Stimulated activated CD8-positive, alpha-beta memory T cell treated with anti-CD3 and anti-CD28 coated beads, Interleukin-12 subunit alpha, Interleukin-12 subunit beta, amount 100 ng/mL, for 4 hours (primary cell): ENCODE measurements around the gene LARGE1.
"Not testable (repeated sequence)": the region's sequence is repeated elsewhere in the genome, so short reads cannot be mapped to it uniquely, and the experiment has no call there.

ENCODE experiments used
- DNase-seq: peaks from one replicate; pipeline ENCODE4 v3.0.0-alpha.2; 2020; ENCODE audit warnings: low read depth

LARGE1 gene

GRCh38 chr22:33883961-33884808, 36.1 kb downstream of the LARGE1 start:
- DNase-seq, result no peak

DNA sequence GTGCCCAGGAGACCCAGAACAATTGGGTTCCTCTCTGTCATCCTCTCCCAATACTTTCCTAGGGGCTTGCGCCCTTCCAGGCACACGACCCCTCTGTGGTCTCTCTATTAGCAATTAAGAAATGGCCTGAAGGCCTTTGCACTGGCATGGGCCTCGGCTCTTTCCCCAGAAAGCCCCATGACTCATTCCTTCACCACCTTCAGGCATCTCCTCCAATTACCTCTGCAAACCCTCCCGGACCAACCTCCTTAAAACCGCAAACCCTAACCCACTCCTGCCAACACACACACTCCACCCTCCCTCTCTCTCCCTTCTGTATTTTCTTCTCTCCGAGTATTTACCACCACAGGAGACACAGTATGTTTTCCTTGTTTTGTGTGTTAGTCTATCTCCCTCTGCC, 36.7 kb downstream of the LARGE1 start:
- DNase-seq, result no peak

DNA sequence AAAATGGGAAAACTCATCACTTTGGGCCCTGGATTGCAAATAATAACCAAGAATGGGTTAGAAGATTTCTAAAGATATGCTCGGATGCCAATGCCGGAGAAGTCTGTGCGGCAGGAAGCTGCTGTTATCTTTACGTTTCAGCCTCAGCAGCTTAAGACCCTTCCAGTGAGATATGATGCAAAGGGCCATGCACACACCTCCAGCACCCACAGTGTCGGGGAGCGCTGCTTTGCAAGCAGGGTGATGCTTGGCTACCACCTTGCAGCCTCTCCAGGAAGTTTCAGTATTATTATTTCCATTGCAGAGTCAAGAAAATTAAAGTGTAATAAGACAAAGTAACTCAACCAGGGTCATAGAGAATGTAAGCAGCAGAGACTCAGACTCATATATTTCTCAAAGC, 37.3 kb downstream of the LARGE1 start:
- no peak for DNase-seq

- DNase-seq, result no peak
These were observed 39.3 kb downstream of the LARGE1 start for GRCh38 chr22:33880986-33881385.

DNA sequence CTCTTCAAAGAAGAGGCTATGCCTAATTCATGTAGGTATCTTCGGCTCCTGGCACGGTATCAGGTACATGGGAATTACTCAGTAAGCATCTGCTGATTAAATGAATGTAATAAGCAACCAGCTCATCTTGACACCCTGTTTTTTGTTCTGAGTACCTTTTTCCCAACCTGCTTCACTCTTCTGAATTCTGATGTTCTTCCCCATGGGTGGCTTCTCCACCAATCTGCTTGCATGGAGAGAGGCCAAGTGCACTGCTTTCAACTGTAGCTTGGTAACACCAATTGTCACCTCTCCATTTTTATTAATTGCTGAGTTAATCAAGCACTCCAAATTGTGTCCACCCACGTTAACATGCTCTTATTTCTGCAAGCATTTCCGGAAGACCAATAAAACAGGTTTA, 40.5 kb downstream of the LARGE1 start:
- no peak for DNase-seq

DNA sequence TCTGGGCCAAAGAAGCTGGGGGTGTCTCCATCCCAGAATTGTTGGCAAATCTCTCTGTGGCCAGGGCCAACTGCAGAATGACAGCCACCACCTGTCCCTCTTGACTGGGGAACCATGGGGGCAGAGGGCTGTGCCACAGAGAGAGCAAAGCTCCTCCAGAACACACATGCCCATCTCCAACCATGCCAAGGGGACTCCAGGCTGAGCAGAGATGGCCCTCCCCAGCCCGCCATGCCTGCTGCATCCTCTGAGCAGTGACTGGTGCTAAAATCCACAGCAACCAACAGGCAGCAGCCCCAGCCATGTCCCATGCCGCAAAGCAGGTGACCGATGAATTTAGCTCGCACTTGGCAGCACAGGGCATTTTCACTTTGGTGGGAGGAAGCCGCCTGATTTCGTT, 45.0 kb downstream of the LARGE1 start:
- no peak for DNase-seq

- no peak for DNase-seq
These were observed 46.1 kb downstream of the LARGE1 start for GRCh38 chr22:33874206-33874605.

GRCh38 chr22:33873666-33874065, 46.6 kb downstream of the LARGE1 start:
- DNase-seq, result no peak

DNA sequence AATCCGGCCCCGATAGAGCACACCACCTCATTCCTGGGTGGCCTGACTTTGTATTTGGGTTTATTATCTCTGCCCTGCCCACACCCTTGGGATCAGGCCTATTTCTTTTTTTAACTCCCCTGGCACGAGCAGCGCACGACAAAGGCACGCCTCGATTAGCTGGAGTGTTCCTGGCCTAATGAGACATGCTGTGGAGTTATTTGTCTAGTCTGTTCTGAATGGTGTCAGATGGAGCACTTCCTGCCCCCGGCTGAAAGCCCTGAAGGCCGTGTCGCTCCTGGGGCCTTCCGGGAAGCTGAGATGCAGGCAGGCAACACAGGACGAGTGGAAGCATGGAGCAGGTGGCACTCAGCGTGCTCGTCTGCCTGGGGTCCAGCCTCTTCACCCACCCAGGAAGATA, 47.1 kb downstream of the LARGE1 start:
- DNase-seq, result no peak

GRCh38 chr22:33871935-33872334, 48.3 kb downstream of the LARGE1 start:
- no peak for DNase-seq

- DNase-seq, result no peak
These were observed 50.3 kb downstream of the LARGE1 start for GRCh38 chr22:33869946-33870345.

DNA sequence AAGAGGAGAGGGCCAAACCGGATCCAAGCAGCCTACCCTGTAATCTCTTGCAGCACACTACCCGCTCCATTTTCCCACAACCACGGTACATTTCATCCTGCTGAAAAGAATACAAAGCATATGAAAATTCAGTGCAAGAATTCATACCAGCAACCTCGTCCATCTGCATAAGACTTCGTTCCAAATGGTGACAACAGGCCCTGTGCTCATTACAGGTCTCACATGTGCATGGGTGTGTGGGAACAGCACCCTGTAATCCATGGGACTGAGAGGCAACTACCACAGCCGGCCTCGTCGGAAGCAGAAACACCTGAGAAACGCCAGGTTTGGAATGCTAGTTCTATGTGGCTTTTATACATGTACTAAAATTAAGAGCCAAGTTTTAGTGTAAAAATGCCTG, 52.3 kb downstream of the LARGE1 start:
- DNase-seq, result no peak

DNA sequence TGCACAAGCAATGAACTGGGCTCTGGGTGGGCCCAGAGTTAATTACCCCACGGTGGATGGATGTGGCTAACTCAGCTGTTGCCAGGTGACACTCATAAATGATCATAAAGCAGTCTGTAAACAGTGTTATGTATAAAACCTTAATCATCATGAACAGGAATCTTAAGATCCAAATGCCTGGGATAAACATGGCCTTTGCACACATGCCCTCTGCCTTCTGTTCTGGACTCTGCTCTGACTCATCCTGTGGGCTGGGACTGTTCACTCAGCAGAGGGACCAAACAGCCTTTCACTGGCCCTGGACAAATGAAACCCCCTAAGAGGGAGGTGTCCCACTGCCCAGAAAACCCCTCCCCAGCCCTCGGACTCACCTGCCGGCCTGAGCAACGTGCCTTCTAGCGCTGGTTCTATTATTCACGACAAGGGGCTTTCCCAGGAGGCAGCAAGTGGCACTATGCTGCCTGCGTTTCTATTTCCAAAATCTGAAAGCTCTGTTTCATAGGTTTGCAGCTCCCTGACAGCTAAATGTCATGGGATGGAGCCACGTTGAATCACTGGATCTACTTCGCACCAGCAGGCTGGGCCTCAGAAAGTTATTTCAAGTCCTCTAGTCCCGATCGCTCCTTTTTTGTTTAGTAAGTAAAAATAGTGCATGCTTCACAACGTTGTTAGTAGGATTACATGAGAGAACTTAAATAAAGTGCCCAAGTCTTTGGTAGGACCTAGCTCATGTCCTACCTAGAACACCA, 53.0 kb downstream of the LARGE1 start:
- DNase-seq, result no peak

- DNase-seq, result no peak
These were observed 53.8 kb downstream of the LARGE1 start for GRCh38 chr22:33866511-33866910.

- no peak for DNase-seq
These were observed 54.3 kb downstream of the LARGE1 start for GRCh38 chr22:33865996-33866395.

- no peak for DNase-seq
These were observed 55.0 kb downstream of the LARGE1 start for GRCh38 chr22:33865248-33865647.

GRCh38 chr22:33864723-33865130, 55.5 kb downstream of the LARGE1 start:
- no peak for DNase-seq

DNA sequence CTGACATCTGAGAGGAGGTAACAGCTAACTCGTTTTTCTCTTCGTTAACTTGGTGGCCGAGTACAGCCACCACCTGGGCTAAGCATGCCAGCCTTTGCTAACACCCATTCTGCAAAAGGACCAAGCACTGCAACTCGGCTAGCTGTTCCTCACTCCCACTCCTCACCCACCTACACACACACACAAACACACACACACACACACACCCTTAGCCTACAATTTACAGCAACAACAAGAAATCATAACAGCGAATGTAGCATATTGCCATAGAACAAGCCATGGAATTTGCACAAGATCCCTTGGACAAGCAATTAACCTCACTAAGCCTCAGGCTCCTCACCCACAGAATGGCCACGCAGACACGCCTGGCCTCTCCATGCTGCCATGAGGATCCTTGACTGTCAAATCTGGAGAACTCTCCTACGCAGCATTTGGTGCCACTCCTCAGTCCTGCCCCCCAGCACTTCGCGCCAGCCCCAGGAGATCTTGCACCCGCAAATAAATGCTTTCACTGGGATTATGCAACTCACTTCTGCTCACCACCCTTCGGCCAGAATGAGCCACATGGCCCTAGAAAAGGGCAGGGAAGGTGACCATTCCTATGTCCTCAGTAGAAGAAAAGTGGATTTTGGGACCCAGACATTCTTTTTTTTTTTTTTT, 58.9 kb downstream of the LARGE1 start:
- no peak for DNase-seq

DNA sequence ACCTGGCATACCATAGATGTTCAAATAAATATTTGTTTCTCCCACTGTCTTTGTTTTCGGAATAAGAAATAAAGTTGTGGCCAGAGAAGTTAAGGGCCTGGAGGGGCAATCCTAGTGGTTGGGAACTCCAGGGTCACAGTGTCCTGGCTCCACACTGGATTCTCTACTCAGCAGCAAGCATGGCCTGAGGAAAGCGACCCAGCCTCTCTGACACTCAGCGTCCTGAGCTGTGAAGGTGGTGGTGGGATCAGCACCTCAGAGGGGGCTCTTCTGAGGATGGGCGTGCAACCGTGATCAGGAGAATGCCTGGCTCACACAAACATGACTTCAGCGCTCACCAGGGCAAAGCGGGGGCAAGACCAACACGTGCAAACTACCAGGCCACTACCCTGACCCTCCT, 59.9 kb downstream of the LARGE1 start:
- DNase-seq, result no peak

DNA sequence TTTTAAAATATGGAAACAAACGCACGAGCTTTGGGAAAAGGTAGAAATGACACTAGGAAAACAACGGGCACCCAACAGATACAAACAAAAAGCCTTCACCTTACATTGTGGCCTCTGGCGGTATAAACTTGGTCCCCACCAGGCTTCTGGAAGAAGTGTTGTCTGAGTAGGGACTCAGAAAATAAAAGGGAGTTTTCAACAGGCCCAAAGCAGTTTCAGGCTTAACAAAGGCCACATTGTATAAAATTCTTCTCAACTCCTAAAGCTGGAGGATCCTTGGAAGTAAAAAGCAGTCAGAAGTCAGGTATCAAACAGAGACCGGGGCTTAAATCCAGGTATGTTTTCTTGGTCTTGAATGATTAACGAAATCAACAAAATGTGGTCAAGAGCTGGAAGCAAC, 61.0 kb downstream of the LARGE1 start:
- DNase-seq, result no peak

DNA sequence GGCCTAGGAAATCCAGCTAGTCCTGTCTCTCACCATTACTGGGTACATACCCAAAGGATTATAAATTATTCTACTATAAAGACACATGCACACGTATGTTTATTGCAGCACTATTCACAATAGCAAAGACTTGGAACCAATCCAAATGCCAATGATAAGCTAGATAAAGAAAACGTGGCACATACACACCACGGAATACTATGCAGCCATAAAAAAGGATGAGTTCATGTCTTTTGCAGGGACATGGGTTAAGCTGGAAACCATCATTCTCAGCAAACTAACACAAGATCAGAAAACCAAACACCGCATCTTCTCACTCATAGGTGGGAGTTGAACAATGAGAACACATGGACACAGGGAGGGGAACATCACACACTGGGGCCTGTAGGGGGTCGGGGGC, 61.6 kb downstream of the LARGE1 start:
- DNase-seq, result not testable (repeated sequence)

GRCh38 chr22:33857767-33858166, 62.5 kb downstream of the LARGE1 start:
- DNase-seq, result not testable (repeated sequence)

DNA sequence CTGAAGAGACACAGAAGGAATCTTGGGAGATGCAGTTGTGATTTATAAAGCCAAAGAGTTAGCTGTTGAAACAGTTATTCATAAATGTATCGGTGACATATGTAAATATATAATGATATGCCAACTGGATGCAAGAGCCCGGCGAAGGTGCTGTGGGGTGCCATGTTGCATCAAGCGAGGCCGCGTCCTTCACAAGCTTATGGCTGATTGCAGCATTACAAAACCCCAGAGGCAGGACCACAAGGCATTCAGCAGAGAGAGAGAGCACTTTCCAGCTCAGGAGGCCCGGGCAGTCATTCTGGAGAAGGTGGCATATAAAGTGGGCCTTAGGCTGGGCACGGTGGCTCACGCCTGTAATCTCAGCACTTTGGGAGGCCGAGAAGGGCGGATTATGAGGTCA, 65.6 kb downstream of the LARGE1 start:
- DNase-seq, result no peak
